HepG2 (cell line): ENCODE data around the gene IRAK4. TPM values are rescaled to one million over a fixed set of nuclear protein-coding genes. Genes with fewer than 3 reads are reported as not detected.

Source experiments
- ARNT ChIP-seq: fragments of 450-650 bp; IDR thresholded peaks from 2 replicates; pipeline ENCODE4 v1.6.1; 2017
- FOXA1 ChIP-seq, 2 experiments: fragments of 450-650 bp in 1 of 2; sonication (generic) in 1 of 2; formaldehyde crosslinking in 1 of 2; IDR thresholded peaks; 2 replicates each; pipeline versions ENCODE4 v1.4.0 to v1.6.1; 2016 to 2020; ENCODE audit warnings: missing genetic modification reagents in 1 of 2
- HNF4G ChIP-seq, 2 experiments: sonication (generic) in 1 of 2; formaldehyde crosslinking in 1 of 2; IDR thresholded peaks; 2 replicates each; pipeline versions ENCODE4 v1.4.0 to v1.6.1; 2011 to 2020; ENCODE audit warnings: borderline replicate concordance in 2 of 2, low read depth in 2 of 2, mild to moderate bottlenecking in 2 of 2, low read length in 1 of 2, missing genetic modification reagents in 1 of 2, moderate library complexity in 1 of 2
- IRF2 ChIP-seq: IDR thresholded peaks from 2 replicates; pipeline ENCODE4 v1.6.1; 2018; ENCODE audit warnings: missing genetic modification reagents, missing compliant biosample characterization
- KAT8 ChIP-seq: IDR thresholded peaks from 2 replicates; pipeline ENCODE4 v1.6.1; 2016; ENCODE audit warnings: missing genetic modification reagents, missing compliant biosample characterization
- KDM4B ChIP-seq: sonication (generic); formaldehyde crosslinking; IDR thresholded peaks from 2 replicates; pipeline ENCODE4 v1.4.0; 2020; ENCODE audit warnings: missing genetic modification reagents
- KLF12 ChIP-seq: sonication (generic); formaldehyde crosslinking; IDR thresholded peaks from 2 replicates; pipeline ENCODE4 v1.4.0; 2020; ENCODE audit warnings: missing genetic modification reagents, borderline replicate concordance
- KLF13 ChIP-seq: sonication (generic); formaldehyde crosslinking; IDR thresholded peaks from 2 replicates; pipeline ENCODE4 v1.4.0; 2020; ENCODE audit warnings: mild to moderate bottlenecking, missing genetic modification reagents
- PHF21A ChIP-seq: sonication (generic); formaldehyde crosslinking; IDR thresholded peaks from 2 replicates; pipeline ENCODE4 v1.5.0; 2020; ENCODE audit warnings: mild to moderate bottlenecking, missing genetic modification reagents
- PHF8 ChIP-seq: sonication (generic); formaldehyde crosslinking; IDR thresholded peaks from 2 replicates; pipeline ENCODE4 v1.5.0; 2020; ENCODE audit warnings: missing genetic modification reagents
- PLRG1 ChIP-seq: fragments of 450-650 bp; conservative IDR thresholded peaks from 2 replicates; pipeline ENCODE4 v1.6.1; 2016
- RFX5 ChIP-seq: IDR thresholded peaks from 2 replicates; pipeline ENCODE4 v1.6.1; 2011; ENCODE audit warnings: low read depth, low read length, improper control_type of control experiment
- SALL1 ChIP-seq: sonication (generic); formaldehyde crosslinking; IDR thresholded peaks from 2 replicates; pipeline ENCODE4 v1.8.0; 2022; ENCODE audit warnings: mild to moderate bottlenecking, missing genetic modification reagents
- SMARCC2 ChIP-seq: fragments of 450-650 bp; IDR thresholded peaks from 2 replicates; pipeline ENCODE4 v1.6.1; 2017; ENCODE audit warnings: antibody characterized with exemption, mild to moderate bottlenecking
- ZNF12 ChIP-seq: sonication (generic); formaldehyde crosslinking; IDR thresholded peaks from 2 replicates; pipeline ENCODE4 v1.5.0; 2020; ENCODE audit warnings: missing genetic modification reagents
- ZNF138 ChIP-seq: sonication (generic); formaldehyde crosslinking; IDR thresholded peaks from 2 replicates; pipeline ENCODE4 v1.5.0; 2020; ENCODE audit warnings: mild to moderate bottlenecking, low read depth, missing genetic modification reagents
- ZNF7 ChIP-seq: IDR thresholded peaks from 2 replicates; pipeline ENCODE4 v1.6.1; 2016; ENCODE audit warnings: missing biosample characterization, missing genetic modification reagents
- ZNF761 ChIP-seq: sonication (generic); formaldehyde crosslinking; conservative IDR thresholded peaks from 2 replicates; pipeline ENCODE4 v1.4.0; 2020; ENCODE audit warnings: mild to moderate bottlenecking, missing genetic modification reagents
- polyA plus RNA-seq, 8 experiments: library from polyadenylated mRNA; depleted of rRNA in 3 of 8; stranded (reverse) in 7 of 8; unstranded in 1 of 8; fragments of >200 nt; fragmentation: Illumina TruSeq in 4 of 8; extraction: Trizol in 4 of 8; gene quantifications; 2 replicates each; pipeline versions ENCODE4 v1.2.1 to v1.2.3, GENCODE V29; 2011 to 2016; ENCODE audit warnings: low read depth in 4 of 8, missing spikeins in 1 of 8, mixed read lengths in 1 of 8; ENCODE audit not compliant: insufficient read depth in 1 of 8
- total RNA-seq, 5 experiments: library from RNA; depleted of rRNA; stranded (reverse); fragments of >200 nt; fragmentation: Illumina TruSeq; extraction: Trizol; gene quantifications; 2 replicates each; pipeline ENCODE4 v1.2.3, GENCODE V29; 2016; ENCODE audit warnings: low read depth in 1 of 5
- TF ChIP-seq, protein P1 (sequence below), 2 experiments: sonication (generic) in 1 of 2; formaldehyde crosslinking in 1 of 2; IDR thresholded peaks; 2 replicates each; pipeline versions ENCODE4 v1.4.0 to v1.6.1; 2016 to 2020; ENCODE audit warnings: borderline replicate concordance in 1 of 2, low read depth in 1 of 2, mild to moderate bottlenecking in 1 of 2, missing genetic modification reagents in 1 of 2
- TF ChIP-seq, protein P2 (sequence below): sonication (generic); formaldehyde crosslinking; IDR thresholded peaks from 2 replicates; pipeline ENCODE4 v1.9.0; 2021; ENCODE audit warnings: missing genetic modification reagents, borderline replicate concordance
- TF ChIP-seq, protein P3 (sequence below): sonication (generic); formaldehyde crosslinking; conservative IDR thresholded peaks from 2 replicates; pipeline ENCODE4 v1.8.1; 2023; ENCODE audit warnings: missing genetic modification reagents
- TF ChIP-seq, protein P4 (sequence below): sonication (generic); formaldehyde crosslinking; IDR thresholded peaks from 2 replicates; pipeline ENCODE4 v1.8.0; 2022; ENCODE audit warnings: missing genetic modification reagents, low read depth, mild to moderate bottlenecking, borderline replicate concordance

Gene IRAK4
- total and polyA plus RNA-seq, 2 of the 13 experiments (the other 11 are each of a cell fraction or from before 2014, with no cell fraction given) = 6.6 to 7.1 TPM

DNA sequence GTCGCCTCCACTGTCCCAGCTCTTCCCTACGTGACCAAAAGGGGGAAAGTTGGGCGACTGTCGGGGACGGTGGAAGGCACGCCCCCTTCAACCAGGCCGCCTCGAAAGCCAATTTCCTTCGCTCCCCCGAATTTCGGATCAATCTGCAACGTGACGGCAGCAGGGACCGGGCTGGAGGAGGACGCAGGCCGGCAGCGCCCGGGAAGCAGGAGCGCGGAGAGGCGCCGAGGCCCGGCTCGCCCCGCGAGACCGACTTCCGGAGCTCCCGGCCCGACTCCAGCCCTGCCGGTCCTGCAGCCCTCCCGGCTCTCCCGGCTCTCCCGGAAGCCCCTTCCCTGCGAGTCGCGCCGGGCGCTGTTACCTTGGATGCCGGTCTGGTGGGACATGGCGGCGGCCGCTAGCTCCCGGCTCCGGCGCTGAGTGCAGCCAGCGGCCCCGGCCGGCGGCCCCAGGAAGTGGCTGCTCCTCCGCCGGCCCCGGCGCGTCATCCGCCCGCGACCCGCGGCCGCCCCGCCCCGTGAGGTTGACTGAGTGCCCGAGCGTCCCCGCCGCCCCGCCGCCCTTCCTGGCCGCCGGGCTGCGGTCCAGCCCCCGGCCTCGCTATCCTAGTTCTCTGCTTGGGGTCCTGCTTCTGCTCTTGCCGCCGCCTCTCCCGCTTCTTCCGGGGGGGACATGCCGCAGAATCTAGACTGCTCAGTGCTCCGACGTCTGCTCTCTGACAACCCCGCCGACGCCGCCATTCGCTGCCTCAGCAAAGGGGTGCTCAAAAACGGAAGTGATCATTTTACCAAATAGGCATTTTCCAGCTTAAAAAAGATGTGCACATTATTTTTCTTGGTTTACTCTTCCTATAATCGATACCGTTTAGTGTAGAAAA, 47.3 kb downstream of the IRAK4 start, which contains the start of gene TWF1 (continued):
- TF ChIP-seq RFX5 (0 out of 2 replicates have a peak, but pooled peaks have one; percentile 16), KLF12 (CRISPR knock-in tag) (peak; percentile 89), FOXA1 (IDR thresholded peaks at IDR 0.05) (no peak), FOXA1 (CRISPR knock-in tag; IDR thresholded peaks at IDR 0.05) (no peak), ARNT (no peak), PHF8 (CRISPR knock-in tag) (peak; percentile 89), IRF2 (CRISPR knock-in tag) (peak; percentile 15; the same call in 1 of the 2 replicates), ZNF7 (CRISPR knock-in tag) (no peak), KLF13 (CRISPR knock-in tag) (no peak), HNF4G (IDR thresholded peaks at IDR 0.05; ENCODE audit: borderline replicate concordance, low read depth, low read length) (no peak), HNF4G (CRISPR knock-in tag; IDR thresholded peaks at IDR 0.05; ENCODE audit: borderline replicate concordance, low read depth) (no peak), SMARCC2 (no peak), ZNF138 (CRISPR knock-in tag) (peak; percentile 62; the same call in 1 of the 2 replicates), KAT8 (CRISPR knock-in tag) (peak; percentile 72), SALL1 (CRISPR knock-in tag) (peak; percentile 47), KDM4B (CRISPR knock-in tag) (no peak), PLRG1 (no peak), PHF21A (CRISPR knock-in tag) (no peak; the same call in 1 of the 2 replicates), ZNF12 (CRISPR knock-in tag) (no peak), ZNF761 (no peak)
- TF ChIP-seq, protein P1, sequence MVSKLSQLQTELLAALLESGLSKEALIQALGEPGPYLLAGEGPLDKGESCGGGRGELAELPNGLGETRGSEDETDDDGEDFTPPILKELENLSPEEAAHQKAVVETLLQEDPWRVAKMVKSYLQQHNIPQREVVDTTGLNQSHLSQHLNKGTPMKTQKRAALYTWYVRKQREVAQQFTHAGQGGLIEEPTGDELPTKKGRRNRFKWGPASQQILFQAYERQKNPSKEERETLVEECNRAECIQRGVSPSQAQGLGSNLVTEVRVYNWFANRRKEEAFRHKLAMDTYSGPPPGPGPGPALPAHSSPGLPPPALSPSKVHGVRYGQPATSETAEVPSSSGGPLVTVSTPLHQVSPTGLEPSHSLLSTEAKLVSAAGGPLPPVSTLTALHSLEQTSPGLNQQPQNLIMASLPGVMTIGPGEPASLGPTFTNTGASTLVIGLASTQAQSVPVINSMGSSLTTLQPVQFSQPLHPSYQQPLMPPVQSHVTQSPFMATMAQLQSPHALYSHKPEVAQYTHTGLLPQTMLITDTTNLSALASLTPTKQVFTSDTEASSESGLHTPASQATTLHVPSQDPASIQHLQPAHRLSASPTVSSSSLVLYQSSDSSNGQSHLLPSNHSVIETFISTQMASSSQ (IDR thresholded peaks at IDR 0.05; ENCODE audit: low read depth) = no peak
- TF ChIP-seq, protein P1 (CRISPR knock-in tag; IDR thresholded peaks at IDR 0.05; ENCODE audit: borderline replicate concordance) = no peak
- TF ChIP-seq, protein P2, sequence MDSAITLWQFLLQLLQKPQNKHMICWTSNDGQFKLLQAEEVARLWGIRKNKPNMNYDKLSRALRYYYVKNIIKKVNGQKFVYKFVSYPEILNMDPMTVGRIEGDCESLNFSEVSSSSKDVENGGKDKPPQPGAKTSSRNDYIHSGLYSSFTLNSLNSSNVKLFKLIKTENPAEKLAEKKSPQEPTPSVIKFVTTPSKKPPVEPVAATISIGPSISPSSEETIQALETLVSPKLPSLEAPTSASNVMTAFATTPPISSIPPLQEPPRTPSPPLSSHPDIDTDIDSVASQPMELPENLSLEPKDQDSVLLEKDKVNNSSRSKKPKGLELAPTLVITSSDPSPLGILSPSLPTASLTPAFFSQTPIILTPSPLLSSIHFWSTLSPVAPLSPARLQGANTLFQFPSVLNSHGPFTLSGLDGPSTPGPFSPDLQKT (CRISPR knock-in tag) = no peak
- TF ChIP-seq, protein P3, sequence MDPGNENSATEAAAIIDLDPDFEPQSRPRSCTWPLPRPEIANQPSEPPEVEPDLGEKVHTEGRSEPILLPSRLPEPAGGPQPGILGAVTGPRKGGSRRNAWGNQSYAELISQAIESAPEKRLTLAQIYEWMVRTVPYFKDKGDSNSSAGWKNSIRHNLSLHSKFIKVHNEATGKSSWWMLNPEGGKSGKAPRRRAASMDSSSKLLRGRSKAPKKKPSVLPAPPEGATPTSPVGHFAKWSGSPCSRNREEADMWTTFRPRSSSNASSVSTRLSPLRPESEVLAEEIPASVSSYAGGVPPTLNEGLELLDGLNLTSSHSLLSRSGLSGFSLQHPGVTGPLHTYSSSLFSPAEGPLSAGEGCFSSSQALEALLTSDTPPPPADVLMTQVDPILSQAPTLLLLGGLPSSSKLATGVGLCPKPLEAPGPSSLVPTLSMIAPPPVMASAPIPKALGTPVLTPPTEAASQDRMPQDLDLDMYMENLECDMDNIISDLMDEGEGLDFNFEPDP (CRISPR knock-in tag) = 0 out of 2 replicates have a peak, but pooled peaks have one; percentile 89
- TF ChIP-seq, protein P4, sequence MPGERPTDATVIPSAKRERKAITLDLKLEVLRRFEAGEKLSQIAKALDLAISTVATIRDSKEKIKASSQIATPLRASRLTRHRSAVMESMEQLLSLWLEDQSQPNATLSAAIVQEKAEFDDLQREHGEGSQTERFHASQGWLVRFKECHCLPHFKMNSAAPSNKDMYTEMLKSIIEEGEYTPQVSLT (CRISPR knock-in tag) = 0 out of 2 replicates have a peak, but pooled peaks have one; percentile 36
